SH-SY5Y (cell line): Measurements from ENCODE around the gene DOCK4.

Experiments used
- GATA2 ChIP-seq: IDR thresholded peaks from 2 replicates; pipeline ENCODE4 v1.6.1; 2011; ENCODE audit warnings: mild to moderate bottlenecking, low read depth, low read length
- GATA3 ChIP-seq: IDR thresholded peaks from 2 replicates; pipeline ENCODE4 v1.6.1; 2011; ENCODE audit warnings: low read depth, mild to moderate bottlenecking, low read length, moderate library complexity

GRCh38 chr7:112188257-112188656 lies 17.9 kb downstream of the DOCK4 start:
- TF ChIP-seq GATA2 (no peak), GATA3 (no peak)
